ENCODE measurements around the gene DDX25.

The DDX25 gene

GRCh38 chr11:125941267-125941618 lies 36.9 kb downstream of the DDX25 start:
- H3K27ac ChIP-seq = no peak overlapping the region

GRCh38 chr11:125941619-125942611 lies 37.6 kb downstream of the DDX25 start:
- no peak overlapping the region for H3K27ac ChIP-seq
- peak; percentile 47 for TF ChIP-seq CTCF (IDR thresholded peaks at IDR 0.05)
- H3K9me3 ChIP-seq (ENCODE audit: control insufficient read depth, low read length) = no peaks in the 10 kb centered on the region
- no peak overlapping the region for H3K4me2 ChIP-seq (ENCODE audit: low read length)
- no peaks in the 10 kb centered on the region for H3K36me3 ChIP-seq (ENCODE audit: control insufficient read depth, insufficient read depth, low read length)
- H3K9ac ChIP-seq = no peak overlapping the region
- H3K4me3 ChIP-seq (ENCODE audit: low read depth, low read length) = no peak overlapping the region
- H3K79me2 ChIP-seq = no peaks in the 10 kb centered on the region
- H3K27me3 ChIP-seq (ENCODE audit: control insufficient read depth, insufficient read depth, low read length) = no peaks in the 10 kb centered on the region
- no peak overlapping the region for H2AFZ ChIP-seq
- no peaks in the 10 kb centered on the region for H3K4me1 ChIP-seq

More at GRCh38 chr11:125941267-125941618, 36.9 kb downstream of the DDX25 start:
- H3K79me2 ChIP-seq = no peaks in the 10 kb centered on the region
- no peaks in the 10 kb centered on the region for H3K9me3 ChIP-seq (ENCODE audit: control insufficient read depth, low read length)
- no peak overlapping the region for H3K4me2 ChIP-seq (ENCODE audit: low read length)
- no peaks in the 10 kb centered on the region for H3K4me1 ChIP-seq
- H2AFZ ChIP-seq = no peak overlapping the region
- no peak overlapping the region for H3K9ac ChIP-seq
- H3K4me3 ChIP-seq (ENCODE audit: low read depth, low read length) = no peak overlapping the region
- H3K36me3 ChIP-seq (ENCODE audit: control insufficient read depth, insufficient read depth, low read length) = no peaks in the 10 kb centered on the region
- no peaks in the 10 kb centered on the region for H3K27me3 ChIP-seq (ENCODE audit: control insufficient read depth, insufficient read depth, low read length)
- no peak for TF ChIP-seq CTCF (IDR thresholded peaks at IDR 0.05)

GRCh38 chr11:125942771-125943428 lies 38.6 kb downstream of the DDX25 start:
- Histone ChIP-seq H3K27me3 (ENCODE audit: control insufficient read depth, insufficient read depth, low read length) (no peaks in the 10 kb centered on the region), H3K4me1 (no peaks in the 10 kb centered on the region), H3K4me3 (ENCODE audit: low read depth, low read length) (no peak overlapping the region), H3K36me3 (ENCODE audit: control insufficient read depth, insufficient read depth, low read length) (no peaks in the 10 kb centered on the region), H3K79me2 (no peaks in the 10 kb centered on the region), H3K27ac (no peak overlapping the region), H3K9ac (no peak overlapping the region), H3K4me2 (ENCODE audit: low read length) (no peak overlapping the region), H2AFZ (no peak overlapping the region), H3K9me3 (ENCODE audit: control insufficient read depth, low read length) (no peaks in the 10 kb centered on the region)
- TF ChIP-seq CTCF (IDR thresholded peaks at IDR 0.05) = no peak

GRCh38 chr11:125943661-125944349 lies 39.5 kb downstream of the DDX25 start:
- H3K4me3 ChIP-seq (ENCODE audit: low read depth, low read length) = no peak overlapping the region
- no peak overlapping the region for H2AFZ ChIP-seq
- no peak for TF ChIP-seq CTCF (IDR thresholded peaks at IDR 0.05)
- H3K36me3 ChIP-seq (ENCODE audit: control insufficient read depth, insufficient read depth, low read length) = no peaks in the 10 kb centered on the region
- H3K9me3 ChIP-seq (ENCODE audit: control insufficient read depth, low read length) = no peaks in the 10 kb centered on the region
- no peak overlapping the region for H3K9ac ChIP-seq
- H3K27me3 ChIP-seq (ENCODE audit: control insufficient read depth, insufficient read depth, low read length) = no peaks in the 10 kb centered on the region
- no peaks in the 10 kb centered on the region for H3K4me1 ChIP-seq
- no peaks in the 10 kb centered on the region for H3K79me2 ChIP-seq
- no peak overlapping the region for H3K27ac ChIP-seq
- H3K4me2 ChIP-seq (ENCODE audit: low read length) = no peak overlapping the region

Data from parathyroid adenoma (tissue), 2 donors.